ENCODE measurements around the gene DOP1B.

DNA sequence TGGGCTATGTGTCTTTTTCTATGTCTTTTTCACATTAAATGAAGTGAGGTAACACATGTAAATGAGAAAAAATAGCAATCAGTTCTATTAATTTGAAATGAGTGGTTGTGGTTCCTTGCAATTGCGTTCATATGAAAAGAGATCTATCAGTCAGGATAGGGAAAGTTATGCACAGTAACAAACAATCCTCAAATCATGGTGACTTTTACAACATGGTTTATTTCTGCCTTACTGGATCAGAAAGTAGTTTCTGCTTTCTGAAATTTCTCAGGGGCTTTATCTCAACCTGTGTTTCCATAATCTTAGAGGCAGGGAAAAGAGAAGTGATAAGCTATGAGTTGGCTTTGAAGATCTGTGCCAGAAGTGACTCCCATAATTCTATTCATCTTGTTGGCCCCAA, 39.0 kb downstream of the DOP1B start:
- TF ChIP-seq GATA2 (IDR thresholded peaks at IDR 0.05; ENCODE audit: low read depth, low read length) (no peak), GATA3 (IDR thresholded peaks at IDR 0.05; ENCODE audit: low read depth, low read length) (no peak)
